ENCODE results near the gene KMT2B. TPM values are rescaled to one million over a fixed set of nuclear protein-coding genes. Genes with fewer than 3 reads are reported as not detected.

The KMT2B gene
- total RNA-seq, 1 donor: 6.5 TPM

DNA sequence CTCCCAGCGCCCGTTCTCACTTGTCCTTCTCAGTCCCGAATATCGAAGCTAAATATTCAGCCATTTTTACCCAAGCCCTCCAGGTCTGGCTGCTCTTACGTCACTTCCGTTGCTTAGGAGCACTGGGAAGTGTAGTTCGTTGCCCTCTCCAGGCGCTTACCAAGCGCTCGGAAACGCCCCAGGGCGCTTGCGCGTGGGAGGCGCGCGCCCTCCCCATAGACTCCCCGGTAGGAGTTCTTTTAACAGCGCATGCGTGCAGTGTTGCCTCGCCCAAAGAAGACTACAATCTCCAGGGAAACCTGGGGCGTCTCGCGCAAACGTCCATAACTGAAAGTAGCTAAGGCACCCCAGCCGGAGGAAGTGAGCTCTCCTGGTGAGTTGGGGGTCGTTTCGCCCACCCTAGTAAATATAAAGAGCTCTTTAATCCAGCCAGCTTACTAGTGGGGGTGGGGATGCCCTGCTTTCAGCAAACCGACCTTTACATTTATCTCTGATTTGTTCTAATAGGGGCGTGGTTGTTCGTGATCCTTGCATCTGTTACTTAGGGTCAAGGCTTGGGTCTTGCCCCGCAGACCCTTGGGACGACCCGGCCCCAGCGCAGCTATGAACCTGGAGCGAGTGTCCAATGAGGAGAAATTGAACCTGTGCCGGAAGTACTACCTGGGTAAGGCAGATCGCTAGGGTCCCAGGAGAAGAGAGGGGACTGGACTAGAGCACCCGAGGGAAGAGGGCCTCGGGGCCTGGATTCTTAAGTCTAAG, 27.7 kb downstream of the KMT2B start, which contains the start of the genes PSENEN and U2AF1L4:
TSS of gene PSENEN (plus strand) at position 324 of the 759 bp plus-strand sequence. CDS start at position 604, 280 bp downstream.
TSS of gene U2AF1L4 (minus strand) at position 91 of the 759 bp plus-strand sequence. CDS start at position 64, 27 bp downstream.
- TF ChIP-seq, protein P1, sequence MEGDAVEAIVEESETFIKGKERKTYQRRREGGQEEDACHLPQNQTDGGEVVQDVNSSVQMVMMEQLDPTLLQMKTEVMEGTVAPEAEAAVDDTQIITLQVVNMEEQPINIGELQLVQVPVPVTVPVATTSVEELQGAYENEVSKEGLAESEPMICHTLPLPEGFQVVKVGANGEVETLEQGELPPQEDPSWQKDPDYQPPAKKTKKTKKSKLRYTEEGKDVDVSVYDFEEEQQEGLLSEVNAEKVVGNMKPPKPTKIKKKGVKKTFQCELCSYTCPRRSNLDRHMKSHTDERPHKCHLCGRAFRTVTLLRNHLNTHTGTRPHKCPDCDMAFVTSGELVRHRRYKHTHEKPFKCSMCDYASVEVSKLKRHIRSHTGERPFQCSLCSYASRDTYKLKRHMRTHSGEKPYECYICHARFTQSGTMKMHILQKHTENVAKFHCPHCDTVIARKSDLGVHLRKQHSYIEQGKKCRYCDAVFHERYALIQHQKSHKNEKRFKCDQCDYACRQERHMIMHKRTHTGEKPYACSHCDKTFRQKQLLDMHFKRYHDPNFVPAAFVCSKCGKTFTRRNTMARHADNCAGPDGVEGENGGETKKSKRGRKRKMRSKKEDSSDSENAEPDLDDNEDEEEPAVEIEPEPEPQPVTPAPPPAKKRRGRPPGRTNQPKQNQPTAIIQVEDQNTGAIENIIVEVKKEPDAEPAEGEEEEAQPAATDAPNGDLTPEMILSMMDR (IDR thresholded peaks at IDR 0.05; ENCODE audit: extremely low read depth, low read depth, low read length): no peak
- peak; percentile 98 for DNase-seq (ENCODE audit: insufficient read length, low spot score, missing footprints)

GRCh38 chr19:35746087-35746462, 28.3 kb downstream of the KMT2B start:
- no peak for DNase-seq (ENCODE audit: insufficient read length, low spot score, missing footprints)
- H3K27ac ChIP-seq (ENCODE audit: low read depth, low read length): peak overlapping the region; percentile 97
- no peaks in the 10 kb centered on the region for H3K9me3 ChIP-seq (ENCODE audit: low read depth, low read length)
- peaks cover 13% of the 10 kb centered on the region for H3K36me3 ChIP-seq (ENCODE audit: insufficient read depth, low read length)
- peak overlapping the region; percentile 87 for H3K4me3 ChIP-seq (ENCODE audit: insufficient read depth, low read length)
- TF ChIP-seq, protein P1 (IDR thresholded peaks at IDR 0.05; ENCODE audit: extremely low read depth, low read depth, low read length): no peak
- peak overlapping the region; percentile 87 for H3K4me2 ChIP-seq (ENCODE audit: insufficient read depth, low read length)
- no peak overlapping the region for H2AFZ ChIP-seq (ENCODE audit: low read length)
- no peaks in the 10 kb centered on the region for H3K27me3 ChIP-seq (ENCODE audit: insufficient read depth, low read length)
- H4K20me1 ChIP-seq (ENCODE audit: insufficient read depth, low read length): peaks cover 11% of the 10 kb centered on the region
- H3K4me1 ChIP-seq (ENCODE audit: insufficient read depth, low read length): peaks cover 29% of the 10 kb centered on the region
- H3K79me2 ChIP-seq (ENCODE audit: insufficient read depth, low read length): peaks cover 43% of the 10 kb centered on the region

More for the DNA sequence above, 27.7 kb downstream of the KMT2B start, which contains the start of the genes PSENEN and U2AF1L4:
- Histone ChIP-seq H4K20me1 (ENCODE audit: insufficient read depth, low read length) (peaks cover 10% of the 10 kb centered on the region), H3K9me3 (ENCODE audit: low read depth, low read length) (no peaks in the 10 kb centered on the region), H3K27ac (ENCODE audit: low read depth, low read length) (peak within 1 kb of the TSS; percentile 97), H3K36me3 (ENCODE audit: insufficient read depth, low read length) (peaks cover 13% of the 10 kb centered on the region), H3K4me2 (ENCODE audit: insufficient read depth, low read length) (peak within 1 kb of the TSS; percentile 97), H2AFZ (ENCODE audit: low read length) (peak within 1 kb of the TSS; percentile 92), H3K4me3 (ENCODE audit: insufficient read depth, low read length) (peak within 1 kb of the TSS; percentile 87), H3K27me3 (ENCODE audit: insufficient read depth, low read length) (no peaks in the 10 kb centered on the region), H3K4me1 (ENCODE audit: insufficient read depth, low read length) (peaks cover 29% of the 10 kb centered on the region), H3K79me2 (ENCODE audit: insufficient read depth, low read length) (peaks cover 41% of the 10 kb centered on the region)

DNA sequence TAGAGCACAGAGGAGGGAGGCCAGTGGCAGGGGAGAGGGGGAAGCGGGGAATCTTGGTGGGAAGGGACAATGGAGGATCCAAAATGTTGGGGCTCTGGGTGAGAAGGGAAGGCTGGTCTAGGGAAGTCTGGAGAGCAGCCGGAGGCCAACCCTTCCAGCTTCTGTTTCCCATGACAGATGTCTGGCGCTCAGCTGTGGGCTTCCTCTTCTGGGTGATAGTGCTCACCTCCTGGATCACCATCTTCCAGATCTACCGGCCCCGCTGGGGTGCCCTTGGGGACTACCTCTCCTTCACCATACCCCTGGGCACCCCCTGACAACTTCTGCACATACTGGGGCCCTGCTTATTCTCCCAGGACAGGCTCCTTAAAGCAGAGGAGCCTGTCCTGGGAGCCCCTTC, 28.7 kb downstream of the KMT2B start:
- H3K9me3 ChIP-seq (ENCODE audit: low read depth, low read length): no peaks in the 10 kb centered on the region
- no peak overlapping the region for H2AFZ ChIP-seq (ENCODE audit: low read length)
- no peaks in the 10 kb centered on the region for H3K27me3 ChIP-seq (ENCODE audit: insufficient read depth, low read length)
- H3K79me2 ChIP-seq (ENCODE audit: insufficient read depth, low read length): peaks cover 43% of the 10 kb centered on the region
- no peak for DNase-seq (ENCODE audit: insufficient read length, low spot score, missing footprints)
- peaks cover 29% of the 10 kb centered on the region for H3K4me1 ChIP-seq (ENCODE audit: insufficient read depth, low read length)
- H3K4me2 ChIP-seq (ENCODE audit: insufficient read depth, low read length): peak overlapping the region; percentile 87
- H4K20me1 ChIP-seq (ENCODE audit: insufficient read depth, low read length): peaks cover 11% of the 10 kb centered on the region
- H3K27ac ChIP-seq (ENCODE audit: low read depth, low read length): peak overlapping the region; percentile 97
- peaks cover 13% of the 10 kb centered on the region for H3K36me3 ChIP-seq (ENCODE audit: insufficient read depth, low read length)
- TF ChIP-seq, protein P1 (IDR thresholded peaks at IDR 0.05; ENCODE audit: extremely low read depth, low read depth, low read length): no peak
- H3K4me3 ChIP-seq (ENCODE audit: insufficient read depth, low read length): peak overlapping the region; percentile 87
